Liver (tissue), 9 donors: ENCODE results near the gene VASP. TPM values are rescaled to one million over a fixed set of nuclear protein-coding genes. Genes with fewer than 3 reads are reported as not detected.

ENCODE experiments used
- DNase-seq: peaks from one replicate; pipeline ENCODE4 v3.0.0-alpha.2; 2017; ENCODE audit warnings: low spot score
- H3K27ac ChIP-seq, 2 donors: one replicate each; pipeline ENCODE4 v1.7.0; 2013; ENCODE audit warnings: inconsistent platforms in 2 of 2, low read length in 2 of 2, control low read depth in 1 of 2, low read depth in 1 of 2, mild to moderate bottlenecking in 1 of 2
- H3K27me3 ChIP-seq, 4 donors: one replicate each; pipeline versions ENCODE4 v1.6.1 to v1.7.0; 2013; ENCODE audit warnings: low read length in 3 of 4, inconsistent platforms in 1 of 4, mild to moderate bottlenecking in 1 of 4, moderate library complexity in 1 of 4; ENCODE audit not compliant: control insufficient read depth in 4 of 4, insufficient read depth in 4 of 4
- H3K36me3 ChIP-seq, 4 donors: one replicate each; pipeline versions ENCODE4 v1.6.1 to v1.7.0; 2013; ENCODE audit warnings: low read length in 3 of 4, mild to moderate bottlenecking in 3 of 4, low read depth in 1 of 4, moderate library complexity in 1 of 4; ENCODE audit not compliant: control insufficient read depth in 4 of 4, insufficient read depth in 3 of 4
- H3K4me1 ChIP-seq, 4 donors: one replicate each; pipeline versions ENCODE4 v1.6.1 to v1.7.0; 2013; ENCODE audit warnings: low read length in 3 of 4, mild to moderate bottlenecking in 3 of 4, moderate library complexity in 1 of 4; ENCODE audit not compliant: control insufficient read depth in 4 of 4, insufficient read depth in 4 of 4
- H3K4me3 ChIP-seq, 3 donors: one replicate each; pipeline versions ENCODE4 v1.6.1 to v1.7.0; 2013; ENCODE audit warnings: low read length in 3 of 3, control low read depth in 1 of 3, low read depth in 1 of 3, mild to moderate bottlenecking in 1 of 3
- H3K9ac ChIP-seq, 2 donors: one replicate each; pipeline ENCODE4 v1.7.0; 2013; ENCODE audit warnings: low read length in 2 of 2, mild to moderate bottlenecking in 2 of 2, moderate library complexity in 2 of 2, control low read depth in 1 of 2, low read depth in 1 of 2
- H3K9me3 ChIP-seq, 4 donors: one replicate each; pipeline versions ENCODE4 v1.6.1 to v1.7.0; 2013; ENCODE audit warnings: low read length in 3 of 4; ENCODE audit not compliant: control insufficient read depth in 4 of 4
- ATF3 ChIP-seq: IDR thresholded peaks from 2 replicates; pipeline ENCODE4 v1.6.1; 2016; ENCODE audit warnings: antibody characterized with exemption
- CTCF ChIP-seq: fragments of 150-350 bp; IDR thresholded peaks from 2 replicates; pipeline ENCODE4 v1.5.1; 2017; ENCODE audit warnings: improper control_type of control experiment, low read depth, low read length; ENCODE audit not compliant: missing input control
- EGR1 ChIP-seq, 2 donors: IDR thresholded peaks; 2 replicates each; pipeline ENCODE4 v1.6.1; 2016 to 2018; ENCODE audit warnings: antibody characterized with exemption in 2 of 2, low read depth in 2 of 2
- FOXA1 ChIP-seq: IDR thresholded peaks from 2 replicates; pipeline ENCODE4 v1.6.1; 2016; ENCODE audit warnings: antibody characterized with exemption
- FOXA2 ChIP-seq: IDR thresholded peaks from 2 replicates; pipeline ENCODE4 v1.6.1; 2016; ENCODE audit warnings: antibody characterized with exemption
- GABPA ChIP-seq, 2 donors: IDR thresholded peaks in 1 of 2; conservative IDR thresholded peaks in 1 of 2; 2 replicates each; pipeline ENCODE4 v1.6.1; 2016; ENCODE audit warnings: antibody characterized with exemption in 2 of 2, mild to moderate bottlenecking in 1 of 2, moderate library complexity in 1 of 2
- HNF4A ChIP-seq, 2 donors: conservative IDR thresholded peaks; 2 replicates each; pipeline ENCODE4 v1.6.1; 2016; ENCODE audit warnings: antibody characterized with exemption in 2 of 2, mild to moderate bottlenecking in 2 of 2
- HNF4G ChIP-seq: IDR thresholded peaks from 2 replicates; pipeline ENCODE4 v1.6.1; 2016; ENCODE audit warnings: antibody characterized with exemption
- JUND ChIP-seq, 2 donors: IDR thresholded peaks; 2 replicates each; pipeline ENCODE4 v1.6.1; 2016; ENCODE audit warnings: antibody characterized with exemption in 2 of 2
- MAX ChIP-seq: IDR thresholded peaks from 2 replicates; pipeline ENCODE4 v1.6.1; 2016; ENCODE audit warnings: antibody characterized with exemption
- NR2F2 ChIP-seq: IDR thresholded peaks from 2 replicates; pipeline ENCODE4 v1.6.1; 2016; ENCODE audit warnings: antibody characterized with exemption
- RAD21 ChIP-seq, 2 donors: IDR thresholded peaks; 2 replicates each; pipeline ENCODE4 v1.6.1; 2016; ENCODE audit warnings: antibody characterized with exemption in 2 of 2, mild to moderate bottlenecking in 2 of 2
- RXRA ChIP-seq, 2 donors: IDR thresholded peaks; 2 replicates each; pipeline ENCODE4 v1.6.1; 2017 to 2018; ENCODE audit warnings: antibody characterized with exemption in 2 of 2, mild to moderate bottlenecking in 1 of 2
- SP1 ChIP-seq: IDR thresholded peaks from 2 replicates; pipeline ENCODE4 v1.6.1; 2018; ENCODE audit warnings: antibody characterized with exemption, mild to moderate bottlenecking
- TAF1 ChIP-seq: conservative IDR thresholded peaks from 2 replicates; pipeline ENCODE4 v1.6.1; 2016; ENCODE audit warnings: antibody characterized with exemption, mild to moderate bottlenecking
- YY1 ChIP-seq: IDR thresholded peaks from 2 replicates; pipeline ENCODE4 v1.6.1; 2016; ENCODE audit warnings: antibody characterized with exemption, mild to moderate bottlenecking
- ZBTB33 ChIP-seq: IDR thresholded peaks from 2 replicates; pipeline ENCODE4 v1.6.1; 2016; ENCODE audit warnings: antibody characterized with exemption
- WGBS: extraction: QIAGEN DNeasy Blood & Tissue Kit; methylation state at CpG from one replicate; pipeline ENCODE4 v1.1.7; 2013; 5-methylcytosine and 5-hydroxymethylcytosine counted together
- polyA plus RNA-seq, 2 donors: library from polyadenylated mRNA; stranded (reverse) in 1 of 2; unstranded in 1 of 2; fragments of 200-250 nt in 1 of 2; fragments of >200 nt in 1 of 2; fragmentation: Nextera tagmentation in 1 of 2; extraction: Ambion mirVana in 1 of 2; gene quantifications; one replicate each; pipeline versions ENCODE4 v1.2.1 to v1.2.3, GENCODE V29; 2013 to 2015
- total RNA-seq, 2 donors: library from RNA; depleted of rRNA; stranded (reverse); fragments of >200 nt; gene quantifications; one replicate each; pipeline ENCODE4 v1.2.3, GENCODE V29; 2014
- TF ChIP-seq, protein P1 (sequence below): IDR thresholded peaks from 2 replicates; pipeline ENCODE4 v1.6.1; 2016; ENCODE audit warnings: antibody characterized with exemption, mild to moderate bottlenecking
- donor health status: healthy.
- donor health status: healthy.
- donor health status: healthy.
- donor health status: healthy.
- donor health status: healthy.

The VASP gene
- total and polyA plus RNA-seq, 4 donors: 7.3 to 29.1 (median 22.7) TPM

GRCh38 chr19:45463241-45463640, 44.0 kb upstream of the VASP start:
- no peak for DNase-seq
- Histone ChIP-seq H3K4me3 (no peak overlapping the region), H3K4me1 (peaks cover 0 to 10% (median 5%) of the 10 kb centered on the region in 4 donors), H3K9ac (no peak overlapping the region), H3K36me3 (no peaks in the 10 kb centered on the region), H3K27ac (no peak overlapping the region), H3K27me3 (no peaks in the 10 kb centered on the region), H3K9me3 (no peaks in the 10 kb centered on the region)
- no peak for TF ChIP-seq JUND (IDR thresholded peaks at IDR 0.05)
- TF ChIP-seq GABPA (IDR thresholded peaks at IDR 0.05 in 1 of 2, conservative IDR thresholded peaks at IDR 0.05 in 1 of 2): no peak
- no peak for TF ChIP-seq YY1
- 78% methylated on average over 4 of the region's 4 CpGs for WGBS

DNA sequence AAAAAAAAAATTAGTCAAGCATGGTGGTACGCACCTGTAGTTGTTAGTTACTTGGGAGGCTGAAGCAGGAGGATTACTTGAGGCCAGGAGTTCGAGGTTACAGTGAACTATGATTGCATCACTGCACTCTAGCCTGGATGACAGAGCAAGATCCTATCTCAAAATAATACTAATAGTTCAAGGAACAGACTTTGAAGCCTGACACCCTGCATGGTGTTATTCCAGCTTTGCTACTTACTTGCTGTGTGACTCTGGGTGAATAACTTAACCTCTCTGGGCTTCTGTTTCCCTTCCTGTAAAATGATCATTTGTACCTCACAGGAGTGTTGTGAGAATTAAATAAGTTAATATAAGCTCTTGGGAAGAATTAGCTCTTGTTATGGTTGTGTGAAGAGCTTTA, 43.0 kb upstream of the VASP start:
- Histone ChIP-seq H3K4me1 (peaks cover 2 to 18% (median 11%) of the 10 kb centered on the region in 4 donors), H3K27me3 (no peaks in the 10 kb centered on the region), H3K27ac (no peak overlapping the region), H3K9ac (no peak overlapping the region), H3K36me3 (no peaks in the 10 kb centered on the region), H3K4me3 (no peak overlapping the region), H3K9me3 (no peaks in the 10 kb centered on the region)
- TF ChIP-seq EGR1 (IDR thresholded peaks at IDR 0.05; ENCODE audit: low read depth in 2 of 2): no peak
- TF ChIP-seq ZBTB33: no peak
- no peak for TF ChIP-seq HNF4G
- no peak for TF ChIP-seq RAD21 (IDR thresholded peaks at IDR 0.05)
- TF ChIP-seq JUND (IDR thresholded peaks at IDR 0.05): no peak
- no peak for TF ChIP-seq FOXA1
- no peak for TF ChIP-seq TAF1
- TF ChIP-seq RXRA (IDR thresholded peaks at IDR 0.05): no peak
- TF ChIP-seq YY1: no peak
- no peak for TF ChIP-seq NR2F2
- TF ChIP-seq GABPA (IDR thresholded peaks at IDR 0.05 in 1 of 2, conservative IDR thresholded peaks at IDR 0.05 in 1 of 2): no peak
- TF ChIP-seq ATF3: no peak
- no peak for TF ChIP-seq HNF4A (conservative IDR thresholded peaks at IDR 0.05)
- no peak for TF ChIP-seq FOXA2
- TF ChIP-seq SP1: no peak
- no peak for TF ChIP-seq CTCF
- TF ChIP-seq MAX: no peak
- TF ChIP-seq, protein P1, sequence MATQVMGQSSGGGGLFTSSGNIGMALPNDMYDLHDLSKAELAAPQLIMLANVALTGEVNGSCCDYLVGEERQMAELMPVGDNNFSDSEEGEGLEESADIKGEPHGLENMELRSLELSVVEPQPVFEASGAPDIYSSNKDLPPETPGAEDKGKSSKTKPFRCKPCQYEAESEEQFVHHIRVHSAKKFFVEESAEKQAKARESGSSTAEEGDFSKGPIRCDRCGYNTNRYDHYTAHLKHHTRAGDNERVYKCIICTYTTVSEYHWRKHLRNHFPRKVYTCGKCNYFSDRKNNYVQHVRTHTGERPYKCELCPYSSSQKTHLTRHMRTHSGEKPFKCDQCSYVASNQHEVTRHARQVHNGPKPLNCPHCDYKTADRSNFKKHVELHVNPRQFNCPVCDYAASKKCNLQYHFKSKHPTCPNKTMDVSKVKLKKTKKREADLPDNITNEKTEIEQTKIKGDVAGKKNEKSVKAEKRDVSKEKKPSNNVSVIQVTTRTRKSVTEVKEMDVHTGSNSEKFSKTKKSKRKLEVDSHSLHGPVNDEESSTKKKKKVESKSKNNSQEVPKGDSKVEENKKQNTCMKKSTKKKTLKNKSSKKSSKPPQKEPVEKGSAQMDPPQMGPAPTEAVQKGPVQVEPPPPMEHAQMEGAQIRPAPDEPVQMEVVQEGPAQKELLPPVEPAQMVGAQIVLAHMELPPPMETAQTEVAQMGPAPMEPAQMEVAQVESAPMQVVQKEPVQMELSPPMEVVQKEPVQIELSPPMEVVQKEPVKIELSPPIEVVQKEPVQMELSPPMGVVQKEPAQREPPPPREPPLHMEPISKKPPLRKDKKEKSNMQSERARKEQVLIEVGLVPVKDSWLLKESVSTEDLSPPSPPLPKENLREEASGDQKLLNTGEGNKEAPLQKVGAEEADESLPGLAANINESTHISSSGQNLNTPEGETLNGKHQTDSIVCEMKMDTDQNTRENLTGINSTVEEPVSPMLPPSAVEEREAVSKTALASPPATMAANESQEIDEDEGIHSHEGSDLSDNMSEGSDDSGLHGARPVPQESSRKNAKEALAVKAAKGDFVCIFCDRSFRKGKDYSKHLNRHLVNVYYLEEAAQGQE: no peak
- 88% methylated on average over 2 of the region's 2 CpGs for WGBS
- DNase-seq: no peak
